ENCODE results near the gene JMJD1C.
"Not testable (repeated sequence)": the region's sequence is repeated elsewhere in the genome, so short reads cannot be mapped to it uniquely, and the experiment has no call there.

JMJD1C gene

GRCh38 chr10:63346015-63346441 lies 119.7 kb downstream of the JMJD1C start:
- DNase-seq, result no peak

- DNase-seq, result no peak
These were observed 121.5 kb downstream of the JMJD1C start for GRCh38 chr10:63344269-63344668.

DNA sequence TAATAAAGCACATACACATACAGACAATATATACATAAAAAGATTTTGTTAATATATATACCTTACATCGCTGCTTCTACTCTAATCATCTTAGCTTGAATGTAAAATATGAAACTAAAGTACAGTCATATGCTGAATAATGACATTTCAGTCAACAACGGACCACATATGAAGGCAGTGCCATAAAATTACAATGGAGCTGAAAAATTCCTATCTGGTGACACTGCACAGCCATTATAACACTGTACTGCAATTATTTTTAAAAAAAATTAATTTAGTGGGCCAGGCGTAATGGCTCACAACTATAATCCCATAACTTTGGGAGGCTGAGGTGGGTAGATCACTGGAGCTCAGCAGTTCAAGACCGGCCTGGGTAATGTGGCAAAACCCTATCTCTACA lies 122.3 kb downstream of the JMJD1C start:
- DNase-seq, result no peak

- DNase-seq, result not testable (repeated sequence)
These were observed 126.1 kb downstream of the JMJD1C start for GRCh38 chr10:63339640-63340039.

DNA sequence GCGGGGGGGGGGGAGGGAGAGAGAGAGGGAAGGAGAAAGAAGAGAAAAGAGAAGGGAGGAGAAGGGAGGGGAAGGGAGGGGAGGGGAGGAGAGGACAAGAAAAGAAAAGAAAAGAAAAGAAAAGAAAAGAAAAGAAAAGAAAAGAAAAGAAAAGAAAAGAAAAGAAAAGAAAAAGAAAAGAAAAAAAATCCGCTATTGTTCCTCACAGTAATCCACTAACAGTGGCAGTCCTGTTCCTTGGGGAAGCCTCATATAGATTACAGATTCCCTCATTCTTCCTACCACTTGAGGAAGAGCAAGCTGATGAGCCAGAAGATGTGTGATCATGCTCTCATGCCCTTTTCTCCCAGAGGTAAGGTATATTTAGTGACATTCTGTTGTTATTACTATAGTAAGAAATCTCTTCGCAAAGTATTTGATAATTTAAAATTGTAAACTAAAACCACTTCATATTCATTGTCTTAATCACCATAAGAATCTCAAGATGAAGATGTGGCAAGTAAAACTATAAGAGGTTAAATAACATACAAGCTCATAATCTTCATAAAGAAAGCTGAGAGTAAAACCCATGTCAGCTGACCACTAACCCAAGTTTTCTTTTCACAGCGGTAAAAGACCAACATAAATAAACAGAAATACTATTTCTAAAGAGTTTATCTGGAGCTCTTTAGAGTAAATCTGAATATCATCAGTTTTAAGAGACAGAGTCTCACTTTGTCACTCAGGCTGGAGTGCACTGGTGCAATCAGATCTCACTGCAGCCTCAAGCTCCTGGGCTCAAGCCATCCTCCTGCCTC lies 128.1 kb downstream of the JMJD1C start:
- no peak for DNase-seq

DNA sequence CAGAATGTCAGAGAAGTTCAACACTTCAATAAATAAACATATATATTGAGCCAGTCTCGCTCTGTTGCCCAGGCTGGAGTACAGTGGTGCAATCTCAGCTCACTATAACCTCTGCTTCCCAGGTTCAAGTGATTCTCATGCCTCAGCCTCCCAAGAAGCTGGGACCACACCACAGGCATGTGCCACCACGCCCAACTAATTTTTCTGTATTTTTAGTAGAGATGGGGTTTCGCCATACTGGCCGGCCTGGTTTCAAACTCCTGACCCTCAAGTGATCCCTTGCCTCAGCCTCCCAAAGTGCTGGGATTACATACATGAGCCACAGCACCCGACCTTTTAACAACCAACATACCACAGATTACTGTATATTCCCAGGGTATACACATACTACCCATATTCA lies 134.2 kb downstream of the JMJD1C start:
- no peak for DNase-seq

DNA sequence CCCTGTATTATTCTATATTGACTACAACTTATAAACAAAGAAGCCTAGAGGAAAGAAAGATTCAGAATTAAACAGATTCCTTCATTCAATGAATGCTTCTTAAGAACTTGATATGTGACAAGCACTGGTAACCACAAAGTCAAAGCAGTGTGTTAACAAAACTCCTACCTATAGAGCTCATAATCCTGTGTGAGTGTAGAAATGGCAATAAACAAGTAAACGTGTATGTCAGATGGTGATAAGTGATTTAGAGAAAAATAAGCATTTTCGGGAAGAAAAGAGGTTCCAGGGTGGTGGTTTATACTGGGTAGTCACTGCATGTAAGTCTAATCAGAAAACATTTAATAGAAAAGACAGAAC lies 141.3 kb downstream of the JMJD1C start:
- no peak for DNase-seq

DNA sequence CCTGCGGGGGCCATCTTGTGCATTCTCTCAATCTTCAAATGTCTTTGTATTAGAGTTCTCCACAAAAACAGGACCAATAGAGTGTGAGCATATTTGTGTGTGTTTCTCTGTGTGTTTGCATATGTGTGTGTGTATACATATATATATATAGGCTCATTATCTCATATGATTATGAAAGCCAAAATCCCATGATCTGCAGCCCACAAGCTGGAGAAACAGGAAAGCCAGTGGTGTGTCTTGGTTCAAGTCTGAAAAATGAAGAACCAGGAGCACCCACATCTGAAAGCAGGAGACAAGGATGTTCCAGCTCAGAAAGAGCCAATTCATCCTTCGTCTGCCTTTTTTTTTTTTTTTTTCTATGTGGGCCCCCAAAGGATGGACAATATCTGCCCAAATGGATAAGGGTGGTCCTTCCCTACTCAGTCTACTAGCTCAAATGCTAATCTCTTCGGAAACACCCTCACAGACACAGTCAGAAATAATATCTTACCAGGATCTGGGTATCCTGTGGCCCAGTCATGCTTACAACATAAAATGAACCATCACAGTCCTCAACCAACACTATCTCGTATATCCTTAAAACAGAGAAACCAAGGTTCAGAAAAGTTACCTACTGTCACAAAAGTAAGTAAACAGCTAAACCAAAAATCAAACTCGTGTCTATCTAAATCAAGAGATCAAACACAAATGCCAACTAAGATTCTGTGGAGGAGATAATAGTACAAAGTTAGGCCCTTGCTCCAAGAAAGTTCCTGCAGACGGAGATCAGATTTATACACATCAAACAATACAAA lies 141.9 kb downstream of the JMJD1C start:
- DNase-seq, result no peak

GRCh38 chr10:63320683-63321082 lies 145.1 kb downstream of the JMJD1C start:
- no peak for DNase-seq

DNA sequence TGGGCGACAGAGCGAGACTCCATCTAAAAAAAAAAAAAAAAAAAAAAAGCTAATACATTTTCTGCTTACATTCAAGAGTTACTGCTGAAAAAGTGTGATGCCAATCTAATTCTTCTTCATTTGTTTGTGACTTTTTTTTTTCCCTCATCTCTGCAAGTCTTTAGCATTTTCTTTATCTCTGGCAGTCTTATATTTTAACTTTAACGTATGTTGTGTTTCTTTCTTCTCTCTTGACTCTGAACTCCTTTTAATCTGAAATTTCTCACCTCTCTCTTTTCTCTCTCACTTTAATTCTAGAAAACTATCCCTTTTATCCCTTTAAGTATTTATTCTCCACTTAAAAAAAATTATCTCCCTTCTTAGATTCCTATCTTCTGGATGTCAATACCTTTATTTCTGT lies 146.5 kb downstream of the JMJD1C start:
- DNase-seq, result no peak

GRCh38 chr10:63318491-63318890 lies 147.3 kb downstream of the JMJD1C start:
- no peak for DNase-seq

DNA sequence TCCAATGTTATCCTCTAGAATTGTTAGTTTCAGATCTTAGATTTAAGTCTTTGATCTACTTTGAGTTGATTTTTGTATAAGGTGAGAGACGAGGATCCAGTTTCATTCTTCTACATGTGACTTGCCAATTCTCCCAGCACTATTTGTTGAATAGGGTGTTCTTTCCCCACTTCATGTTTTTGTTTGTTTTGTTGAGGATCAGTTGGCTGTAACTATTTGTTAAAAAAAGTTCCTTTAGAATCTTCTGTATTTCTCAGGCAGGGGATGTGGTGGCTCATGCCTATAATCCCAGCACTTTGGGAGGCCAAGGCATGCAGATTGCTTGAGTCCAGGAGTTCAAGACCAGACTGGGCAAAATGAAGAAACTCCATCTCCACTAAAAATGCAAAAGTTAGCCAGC lies 151.8 kb downstream of the JMJD1C start:
- DNase-seq, result no peak

DNA sequence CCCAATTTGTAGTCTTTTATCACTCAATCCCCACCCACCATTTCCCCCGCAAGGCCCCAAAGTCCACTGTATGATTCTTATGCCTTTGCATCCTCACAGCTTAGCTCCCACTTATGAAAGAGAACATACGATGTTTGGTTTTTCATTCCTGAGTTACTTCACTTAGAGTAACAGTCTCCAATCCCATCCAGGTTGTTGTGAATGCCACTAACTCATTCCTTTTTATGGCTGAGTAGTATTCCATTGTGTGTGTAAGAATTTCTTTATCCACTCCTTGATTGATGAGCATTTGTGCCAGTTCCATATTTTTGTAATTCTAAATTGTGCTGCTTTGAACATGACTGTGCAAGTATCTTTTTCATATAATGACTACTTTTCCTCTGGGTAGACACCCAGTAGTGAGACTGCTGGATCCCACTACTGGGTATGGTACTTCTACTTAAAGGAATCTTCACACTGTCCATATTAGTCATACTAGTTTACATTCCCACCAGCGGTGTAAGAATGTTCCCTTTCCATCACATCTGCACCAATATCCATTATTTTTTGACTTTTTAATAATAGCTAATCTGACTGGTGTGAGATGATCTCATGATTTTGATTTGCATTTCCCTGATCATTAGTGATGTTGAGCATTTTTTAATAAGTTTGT lies 152.6 kb downstream of the JMJD1C start:
- DNase-seq, result no peak

- no peak for DNase-seq
These were observed 157.1 kb downstream of the JMJD1C start for GRCh38 chr10:63308628-63309027.

GRCh38 chr10:63304146-63304545 lies 161.6 kb downstream of the JMJD1C start:
- no peak for DNase-seq

GRCh38 chr10:63300801-63301200 lies 165.0 kb downstream of the JMJD1C start:
- DNase-seq, result no peak

DNA sequence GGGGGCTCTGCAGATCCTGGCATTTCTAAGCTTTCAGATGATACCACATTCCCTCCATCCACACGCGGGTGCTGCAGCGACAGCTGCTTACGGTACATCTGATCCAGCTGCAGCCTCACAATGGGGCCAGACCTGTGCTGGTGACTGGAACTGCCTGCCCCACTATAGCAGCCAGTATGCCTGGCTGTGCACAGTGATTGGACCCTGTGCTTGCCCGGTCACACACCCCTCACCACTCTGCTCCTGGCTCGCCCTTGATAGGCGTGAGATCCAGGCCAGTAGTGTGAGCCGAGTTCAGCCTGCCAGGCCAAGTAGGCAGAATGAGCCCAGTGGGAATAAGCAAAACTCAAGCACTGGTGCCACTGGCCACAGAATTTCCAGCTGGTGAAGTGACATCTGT lies 167.8 kb downstream of the JMJD1C start:
- no peak for DNase-seq

- DNase-seq, result no peak
These were observed 171.0 kb downstream of the JMJD1C start for GRCh38 chr10:63294781-63295180.

- not testable (repeated sequence) for DNase-seq
These were observed 172.9 kb downstream of the JMJD1C start for GRCh38 chr10:63292847-63293246.

- no peak for DNase-seq
These were observed 177.6 kb downstream of the JMJD1C start for GRCh38 chr10:63288170-63288569.

DNA sequence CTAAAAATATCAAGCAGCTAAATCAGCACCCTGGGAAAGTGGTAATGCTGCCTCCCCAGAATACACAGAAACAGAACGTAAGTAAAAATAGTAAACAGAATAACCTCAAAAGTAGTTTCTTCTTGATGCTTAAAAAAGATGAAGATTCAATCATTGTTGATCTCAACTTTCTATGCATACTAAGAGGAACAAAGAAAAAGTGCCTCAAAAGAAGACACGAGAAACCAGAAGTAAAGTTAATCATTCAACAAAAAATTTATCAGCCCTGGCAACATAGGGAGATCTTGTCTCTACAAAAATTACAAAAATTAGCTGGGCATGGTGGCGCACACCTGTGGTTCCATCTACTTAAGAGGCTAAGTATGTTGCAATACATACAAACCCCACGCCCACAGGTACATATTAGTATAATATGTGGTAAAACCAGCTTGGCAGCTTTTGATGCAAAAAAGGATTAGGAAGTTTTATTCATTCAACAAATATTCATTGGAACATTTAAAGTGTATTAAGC lies 179.0 kb downstream of the JMJD1C start:
- DNase-seq, result no peak

DNA sequence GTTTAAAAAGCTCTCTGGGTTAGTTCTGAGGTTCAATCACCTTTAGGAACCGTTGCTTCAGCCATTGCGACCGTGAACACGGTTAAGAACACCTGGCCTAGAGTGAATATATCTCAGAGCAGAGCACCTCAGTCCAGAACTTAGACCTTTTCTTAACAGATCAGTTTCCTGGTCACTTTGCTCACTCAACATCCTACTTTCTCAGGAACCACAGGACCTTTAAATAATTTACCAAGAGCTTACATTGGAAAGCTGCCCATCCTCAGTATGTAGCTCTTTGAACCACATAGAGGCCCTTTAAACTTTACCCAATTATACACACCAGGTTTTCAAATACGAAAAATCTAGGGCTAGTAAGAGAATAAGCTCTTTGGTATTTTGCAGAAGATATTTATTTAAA lies 179.4 kb downstream of the JMJD1C start:
- DNase-seq, result no peak

- not testable (repeated sequence) for DNase-seq
These were observed 181.9 kb downstream of the JMJD1C start for GRCh38 chr10:63283901-63284300.

GRCh38 chr10:63283093-63283492 lies 182.7 kb downstream of the JMJD1C start:
- no peak for DNase-seq
